ENCODE measurements around the gene ATP11A.

ATP11A gene

GRCh38 chr13:112917056-112917664, 227.3 kb downstream of the ATP11A start:
- DNase-seq, result no peak

DNA sequence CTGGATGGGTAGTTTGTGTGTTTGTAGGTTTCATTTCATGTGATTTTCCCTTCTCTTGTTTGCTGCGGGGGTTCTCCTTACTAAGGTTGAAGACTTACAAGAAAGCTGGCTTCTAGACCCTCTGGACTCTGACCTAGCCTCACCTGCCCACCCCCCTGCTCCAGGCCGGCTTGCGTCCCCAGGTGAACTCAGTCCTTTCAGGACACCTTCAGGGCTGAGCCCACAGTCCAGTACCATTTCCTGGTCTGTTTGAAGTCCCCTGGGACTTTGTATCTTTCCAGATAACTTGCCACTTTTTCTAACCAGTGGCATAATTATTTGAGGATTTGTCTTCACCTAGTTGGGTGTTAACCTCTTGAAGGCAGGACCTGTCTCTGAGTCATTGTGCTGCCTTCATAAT, 227.9 kb downstream of the ATP11A start:
- no peak for DNase-seq

- DNase-seq, result no peak
Measured at GRCh38 chr13:112918266-112918665, 228.4 kb downstream of the ATP11A start.

DNA sequence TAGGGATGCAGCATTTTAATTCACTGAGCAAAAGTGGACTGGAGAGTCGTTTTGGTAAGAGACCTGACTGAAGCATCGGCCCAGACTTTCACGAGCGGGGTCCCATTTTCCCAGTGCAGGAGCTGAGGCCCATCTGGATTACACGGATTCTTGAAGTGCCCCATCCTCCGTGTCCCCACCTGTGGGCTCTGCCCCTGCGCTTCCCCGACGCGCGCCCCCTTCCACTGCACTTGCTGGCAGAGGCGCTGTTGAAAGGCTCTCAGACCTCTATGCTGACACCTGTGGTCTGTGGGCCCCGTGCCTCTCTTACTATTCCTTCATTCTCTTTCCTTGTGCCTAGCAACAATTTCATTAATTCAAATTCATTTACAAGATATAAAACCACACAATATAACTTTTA, 228.9 kb downstream of the ATP11A start:
- no peak for DNase-seq

GRCh38 chr13:112923962-112924361, 234.1 kb downstream of the ATP11A start:
- no peak for DNase-seq

- no peak for DNase-seq
Measured at GRCh38 chr13:112924365-112924764, 234.5 kb downstream of the ATP11A start.

DNA sequence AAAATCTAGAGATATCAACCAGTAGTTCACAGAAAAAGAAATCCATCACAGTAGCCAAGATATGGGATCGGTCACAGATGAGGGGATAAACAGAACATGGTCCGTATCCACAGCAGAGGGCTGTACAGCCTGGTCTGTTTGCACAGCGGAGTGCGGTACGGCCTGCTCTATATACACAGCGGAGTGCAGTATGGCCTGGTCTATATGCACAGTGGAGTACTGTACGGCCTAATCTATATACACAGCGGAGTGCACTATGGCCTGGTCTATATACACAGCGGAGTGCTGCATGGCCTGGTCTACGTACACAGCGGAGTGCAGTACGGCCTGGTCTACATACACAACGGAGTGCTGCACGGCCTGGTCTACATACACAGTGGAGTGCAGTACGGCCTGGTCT, 236.2 kb downstream of the ATP11A start:
- DNase-seq, result no peak

- DNase-seq, result no peak
Measured at GRCh38 chr13:112926993-112927392, 237.2 kb downstream of the ATP11A start.

DNA sequence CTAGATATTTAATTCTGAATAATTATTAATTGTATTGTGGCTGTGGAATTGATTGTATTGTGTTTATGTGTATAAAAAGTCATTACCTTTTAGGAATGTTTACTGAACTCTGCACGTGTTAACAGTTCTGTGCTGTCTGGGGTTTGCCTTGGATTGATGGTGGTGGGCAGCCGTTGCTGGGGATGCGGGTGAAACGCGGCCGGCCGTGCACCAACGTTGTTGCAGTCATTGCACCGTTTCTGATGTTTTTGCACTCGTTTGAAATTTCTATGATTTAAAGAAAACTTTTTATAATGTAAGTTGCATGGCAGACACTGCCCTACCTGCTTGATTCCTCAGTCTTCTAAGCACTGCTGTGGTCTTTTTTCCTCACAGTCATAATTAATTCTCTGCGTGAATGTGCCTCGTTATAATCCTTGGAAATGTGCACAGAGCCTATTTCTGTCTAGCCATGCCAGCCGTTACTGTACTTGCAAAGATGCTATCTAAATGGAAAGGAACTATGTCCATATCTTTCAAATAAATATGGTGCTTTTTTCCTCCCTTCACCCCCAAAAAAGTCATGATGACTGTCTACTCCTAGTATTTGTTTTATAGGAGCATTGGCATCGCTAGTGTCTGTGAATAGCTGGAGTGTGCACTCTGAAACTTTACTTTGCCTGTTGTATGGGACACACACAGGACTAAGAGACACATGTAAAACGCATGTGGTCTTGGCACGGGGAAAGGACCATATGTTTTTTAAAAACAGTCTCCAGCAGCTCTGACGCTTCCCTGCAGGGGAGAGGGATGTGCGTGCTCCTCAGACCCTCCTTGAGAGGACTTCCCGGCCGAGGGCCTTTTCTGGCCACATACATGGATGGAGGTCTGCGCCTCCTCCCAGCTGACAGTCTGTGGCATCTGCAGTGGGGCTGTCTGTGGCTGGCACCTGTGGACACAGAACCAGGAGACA, 238.5 kb downstream of the ATP11A start:
- DNase-seq, result no peak

DNA sequence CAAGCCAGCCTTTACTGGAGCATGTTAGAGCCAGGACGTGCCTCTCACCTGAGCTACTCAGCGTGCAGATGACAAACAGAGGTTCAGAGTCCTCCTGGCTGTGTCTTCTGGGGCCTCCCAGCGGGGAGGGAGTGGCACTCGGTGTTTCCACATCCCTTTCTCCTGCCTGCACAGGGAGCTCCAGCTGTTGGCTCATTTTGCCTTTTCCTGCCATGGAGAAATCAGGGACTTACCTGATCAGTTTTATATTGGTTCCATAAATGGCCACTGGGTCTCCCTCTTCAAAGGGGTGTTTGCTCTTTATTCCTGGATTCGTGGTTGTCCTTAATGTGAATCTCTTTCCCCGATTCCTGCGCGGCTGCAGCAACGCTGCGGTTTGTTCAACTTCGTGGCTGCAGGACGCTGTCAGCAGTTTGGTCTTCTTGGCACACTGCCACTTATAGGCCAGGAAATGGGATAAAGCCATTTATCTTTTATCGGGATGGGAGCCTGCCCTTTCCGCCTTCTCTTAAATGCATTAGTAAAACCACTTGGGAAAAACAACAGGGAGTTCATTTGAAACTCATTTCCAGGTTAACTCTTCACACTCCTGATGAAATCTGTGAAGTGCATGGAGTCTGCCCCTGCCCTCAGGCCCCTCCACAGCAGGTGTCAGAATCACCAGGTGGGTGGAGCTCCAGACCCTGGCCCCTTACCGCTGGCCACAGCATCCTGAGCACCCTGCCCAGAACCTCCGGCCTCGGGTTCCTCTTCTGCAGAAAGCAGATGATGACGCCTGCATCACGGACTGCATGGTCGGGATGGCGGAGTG, 239.3 kb downstream of the ATP11A start:
- peak; percentile 84 for DNase-seq

- DNase-seq, result no peak
Measured at GRCh38 chr13:112929783-112930055, 239.9 kb downstream of the ATP11A start.

DNA sequence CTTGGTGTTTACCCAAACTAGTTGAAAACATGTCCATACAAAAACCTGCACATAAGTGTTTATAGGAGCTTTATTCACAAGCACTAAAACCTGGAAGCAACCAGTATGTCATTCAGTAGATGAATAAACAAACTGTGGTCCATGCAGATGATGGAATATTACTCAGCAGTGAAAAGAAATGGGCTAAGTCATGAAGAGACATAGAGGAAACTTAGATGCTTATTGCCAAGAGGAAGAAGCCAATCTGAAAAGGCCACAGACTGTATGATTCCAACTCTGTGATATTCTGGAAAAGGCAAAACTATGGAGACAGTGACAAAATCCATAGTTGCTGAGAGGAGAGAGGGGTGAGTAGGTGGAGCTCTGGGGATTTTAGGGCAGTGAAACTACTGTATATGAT, 240.4 kb downstream of the ATP11A start:
- no peak for DNase-seq

DNA sequence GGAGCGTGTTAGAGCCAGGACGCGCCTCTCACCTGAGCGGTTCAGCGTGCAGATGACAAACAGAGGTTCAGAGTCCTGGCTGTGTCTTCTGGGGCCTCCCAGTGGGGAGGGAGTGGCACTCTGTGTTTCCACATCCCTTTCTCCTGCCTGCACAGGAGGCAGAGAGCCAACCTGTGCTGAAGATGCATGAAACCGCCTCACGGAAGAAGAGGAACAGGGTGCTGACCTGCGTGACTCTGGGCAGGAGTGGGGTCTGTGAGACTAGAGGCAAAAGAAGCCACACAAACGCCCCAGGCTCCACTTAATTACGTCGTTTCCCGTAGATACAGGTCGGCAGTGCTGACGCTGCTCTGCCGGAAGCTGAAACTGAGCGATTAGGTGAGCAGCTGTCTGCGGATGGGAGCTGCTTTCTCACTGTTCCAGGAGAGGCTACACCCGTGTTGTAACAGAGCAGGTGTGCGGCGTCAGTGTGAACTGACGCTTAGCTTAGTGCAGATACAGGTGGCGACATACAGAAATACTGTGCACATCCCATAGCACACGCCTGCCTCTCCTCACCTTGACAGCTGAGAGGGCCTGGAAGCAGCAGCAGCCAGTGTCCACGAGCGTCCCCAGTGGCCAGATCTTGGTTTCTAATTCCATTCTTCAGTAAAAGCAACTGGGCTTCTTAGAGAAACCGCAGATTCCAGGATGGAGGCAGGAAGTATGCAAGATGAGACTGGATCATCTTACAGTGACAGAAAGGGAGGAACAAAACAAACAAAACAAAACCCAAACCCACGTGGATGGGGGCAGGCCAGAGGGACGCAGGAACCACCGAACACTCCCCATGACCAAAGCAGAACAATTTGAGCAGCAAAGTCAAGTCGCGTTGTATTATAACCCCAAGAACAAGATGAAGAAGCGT, 241.4 kb downstream of the ATP11A start:
- peak; percentile 94 for DNase-seq

- no peak for DNase-seq
Measured at GRCh38 chr13:112932971-112933370, 243.1 kb downstream of the ATP11A start.

- DNase-seq, result no peak
Measured at GRCh38 chr13:112933649-112934048, 243.8 kb downstream of the ATP11A start.

DNA sequence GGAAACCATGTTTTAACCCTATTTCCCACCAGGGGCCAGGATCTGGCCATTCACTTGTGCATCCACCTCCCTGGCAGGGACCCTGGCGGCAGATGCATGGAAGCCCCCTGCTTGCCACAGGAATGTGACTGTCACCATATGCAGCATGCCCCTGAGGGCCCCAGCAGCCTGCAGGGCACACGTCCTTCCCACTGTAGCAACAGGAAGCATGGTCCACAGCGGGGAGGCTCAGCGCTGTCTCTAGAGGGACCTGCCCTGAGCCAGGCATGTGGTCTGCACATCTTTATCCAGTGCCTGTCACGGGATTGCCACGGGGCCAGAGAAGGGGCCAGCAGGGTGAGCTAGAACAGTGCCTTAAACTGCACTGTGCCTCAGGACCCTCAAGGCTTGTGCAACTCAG, 244.2 kb downstream of the ATP11A start:
- DNase-seq, result no peak

Measured in COR-L47 (cell line).